Measurements from ENCODE around the gene KAZN. TPM values are rescaled to one million over a fixed set of nuclear protein-coding genes. Genes with fewer than 3 reads are reported as not detected.

KAZN gene
- total and polyA plus RNA-seq, 2 of the 8 experiments (the other 6 are each of a cell fraction or from before 2014, with no cell fraction given): 3.7 to 11.8 TPM

- H2BK5ac ChIP-seq (ENCODE audit: low read depth, low read length): no peak overlapping the region
- H2BK12ac ChIP-seq (ENCODE audit: low read depth, low read length): no peak overlapping the region
- H3K4me2 ChIP-seq (ENCODE audit: insufficient read depth in 1 of 2, low read depth in 2 of 2, low read length in 2 of 2): no peak overlapping the region
- H2BK120ac ChIP-seq (replicated peaks; ENCODE audit: low read depth, low read length): no peak overlapping the region
- no peak overlapping the region for H4K8ac ChIP-seq (ENCODE audit: extremely low read depth, insufficient read depth, low read length)
- H3K27ac ChIP-seq (ENCODE audit: low read depth, low read length): no peak overlapping the region
- H3K23me2 ChIP-seq (ENCODE audit: low read depth, low read length): no peaks in the 10 kb centered on the region
- no peak overlapping the region for H3K18ac ChIP-seq (ENCODE audit: extremely low read depth, low read length)
- H3K36me3 ChIP-seq (ENCODE audit: control insufficient read depth in 2 of 4, insufficient read depth in 4 of 4, low read length in 3 of 4): no peaks in the 10 kb centered on the region
- no peak overlapping the region for H3K23ac ChIP-seq (ENCODE audit: insufficient read length)
- FAIRE-seq: no peak
- no peaks in the 10 kb centered on the region for H3K9me3 ChIP-seq (ENCODE audit: insufficient read depth in 2 of 2, low read depth in 1 of 2, low read length in 1 of 2)
- H3K9ac ChIP-seq (replicated peaks in 1 of 4; ENCODE audit: extremely low read depth in 1 of 4, low read depth in 3 of 4, low read length in 3 of 4): no peak overlapping the region
- H3K79me1 ChIP-seq (ENCODE audit: low read depth, low read length): 0 out of 2 replicates have a peak, but pooled peaks cover 2% of the 10 kb centered on the region
- no peaks in the 10 kb centered on the region for H3K79me2 ChIP-seq (ENCODE audit: control insufficient read depth in 1 of 2, insufficient read depth in 2 of 2, low read length in 2 of 2)
- H4K91ac ChIP-seq (replicated peaks; ENCODE audit: insufficient read length, low read length): no peak overlapping the region
- H4K5ac ChIP-seq (ENCODE audit: insufficient read length, low read depth, low read length): no peak overlapping the region
- WGBS, 2 experiments (ENCODE audit: extremely low coverage in 1 of 2, insufficient coverage in 1 of 2, insufficient read length in 1 of 2, insufficient replicate concordance in 2 of 2, low coverage in 1 of 2, low lambda C conversion rate in 2 of 2, missing lambda C conversion rate in 1 of 2): 96% methylated on average over 6 of the region's 6 CpGs; no CpG with 5 or more reads in 1 of the 2 experiments
- no peaks in the 10 kb centered on the region for H3K27me3 ChIP-seq (replicated peaks in 1 of 4; ENCODE audit: control insufficient read depth in 3 of 4, extremely low read depth in 1 of 4, insufficient read depth in 3 of 4, low read length in 3 of 4)
- H3K56ac ChIP-seq (replicated peaks; ENCODE audit: insufficient read length, low read depth, low read length): no peak overlapping the region
- ChIA-PET POLR2A (ENCODE audit: partially characterized antibody) (interaction anchor here (0.6 kb wide), 1 partner anchor 32 kb away, joined by 3 read pairs; no protein-coding TSS in a partner anchor), CTCF (ENCODE audit: partially characterized antibody) (interaction anchor here (1.2 to 5.5 kb wide), 5 partner anchors 10 to 31 kb away, joined by 3 to 35 read pairs (median 5); no protein-coding TSS in a partner anchor)
- TF ChIP-seq TBP (IDR thresholded peaks at IDR 0.05; ENCODE audit: low read depth, low read length) (no peak), KDM1A (IDR thresholded peaks at IDR 0.05; ENCODE audit: borderline replicate concordance, low read length) (no peak), CHD1 (IDR thresholded peaks at IDR 0.05; ENCODE audit: low read depth, low read length) (no peak), TAF7 (optimal IDR thresholded peaks at IDR 0.05; ENCODE audit: borderline replicate concordance, low read depth, low read length) (no peak), JUND (IDR thresholded peaks at IDR 0.05; ENCODE audit: low read length) (no peak), E2F6 (IDR thresholded peaks at IDR 0.05) (no peak)
- H2BK15ac ChIP-seq (ENCODE audit: low read length): no peak overlapping the region
- no peak overlapping the region for H2AK5ac ChIP-seq (ENCODE audit: low read depth, low read length)
- no peak overlapping the region for H3K4me3 ChIP-seq (ENCODE audit: extremely low read depth in 1 of 4, insufficient read depth in 2 of 4, low read depth in 3 of 4, low read length in 4 of 4)
- H3K14ac ChIP-seq (ENCODE audit: insufficient read length): no peak overlapping the region
- no peak overlapping the region for H2AFZ ChIP-seq (ENCODE audit: low read length)
- no peaks in the 10 kb centered on the region for H4K20me1 ChIP-seq (replicated peaks in 1 of 2; ENCODE audit: control insufficient read depth in 1 of 2, insufficient read depth in 2 of 2, low read length in 2 of 2)
- H3K4ac ChIP-seq (replicated peaks; ENCODE audit: insufficient read length, low read depth, low read length): no peak overlapping the region
- H2BK20ac ChIP-seq (ENCODE audit: low read length): no peak overlapping the region
- DNase-seq (ENCODE audit: low read depth in 1 of 2, low spot score in 2 of 2): no peak
- H3K4me1 ChIP-seq (replicated peaks in 1 of 4; ENCODE audit: control insufficient read depth in 3 of 4, insufficient read depth in 4 of 4, low read length in 3 of 4): no peaks in the 10 kb centered on the region
Measured at GRCh38 chr1:15071936-15072335, 473.5 kb downstream of the KAZN start.
